H1 (cell line): Measurements from ENCODE around the gene SNX27. TPM values are rescaled to one million over a fixed set of nuclear protein-coding genes. Genes with fewer than 3 reads are reported as not detected.

Source experiments
- CTCF ChIA-PET: fragments of 300-600 bp; sonication (Branson Sonifier 250); formaldehyde crosslinking; loops from one replicate; lab custom pipeline; 2021; ENCODE audit not compliant: partially characterized antibody; lab: Charles Lee
- POLR2A ChIA-PET: fragments of 300-600 bp; sonication (Branson Sonifier 250); formaldehyde crosslinking; loops from one replicate; lab custom pipeline; 2021; ENCODE audit warnings: inconsistent platforms; ENCODE audit not compliant: partially characterized antibody; lab: Charles Lee
- DNase-seq, 2 experiments: peaks; one replicate each; pipeline versions ENCODE4 v3.0.0 to v3.0.0-alpha.2; 2010 to 2022; ENCODE audit warnings: low spot score in 2 of 2, low read depth in 1 of 2, mixed read lengths in 1 of 2
- FAIRE-seq: peaks from 2 replicates; lab custom pipeline; 2011; peaks lifted over from hg19 to GRCh38; lab: Jason Lieb, UNC
- H2AFZ ChIP-seq: 2 replicates; pipeline ENCODE4 v1.8.1; 2012; ENCODE audit warnings: low read length, inconsistent platforms
- H2AK5ac ChIP-seq: 2 replicates; pipeline ENCODE4 v1.6.1; 2013; ENCODE audit warnings: low read depth, low read length
- H2BK120ac ChIP-seq: replicated peaks from 2 replicates; pipeline ENCODE3; 2013; ENCODE audit warnings: low read depth, low read length, inconsistent platforms
- H2BK12ac ChIP-seq: 2 replicates; pipeline ENCODE4 v1.6.1; 2013; ENCODE audit warnings: low read depth, low read length
- H2BK15ac ChIP-seq: 2 replicates; pipeline ENCODE4 v1.6.1; 2013; ENCODE audit warnings: low read length
- H2BK20ac ChIP-seq: 2 replicates; pipeline ENCODE4 v1.6.1; 2013; ENCODE audit warnings: low read length
- H2BK5ac ChIP-seq: 2 replicates; pipeline ENCODE4 v1.6.1; 2013; ENCODE audit warnings: low read depth, low read length
- H3K14ac ChIP-seq: 2 replicates; pipeline ENCODE4 v1.6.1; 2013; ENCODE audit warnings: inconsistent platforms; ENCODE audit not compliant: insufficient read length
- H3K18ac ChIP-seq: 2 replicates; pipeline ENCODE4 v1.6.1; 2013; ENCODE audit warnings: low read length; ENCODE audit errors: extremely low read depth
- H3K23ac ChIP-seq: 2 replicates; pipeline ENCODE4 v1.6.1; 2013; ENCODE audit warnings: inconsistent platforms; ENCODE audit not compliant: insufficient read length
- H3K23me2 ChIP-seq: 2 replicates; pipeline ENCODE4 v1.6.1; 2013; ENCODE audit warnings: low read depth, low read length
- H3K27ac ChIP-seq: 2 replicates; pipeline ENCODE4 v1.6.1; 2011; ENCODE audit warnings: low read depth, low read length, inconsistent platforms
- H3K27me3 ChIP-seq, 4 experiments: replicated peaks in 1 of 4; 1 replicate in 1 of 4; 2 replicates in 3 of 4; pipeline versions ENCODE4 v1.6.1 to v1.8.1; 2011 to 2013; ENCODE audit warnings: low read length in 3 of 4, mild to moderate bottlenecking in 3 of 4, inconsistent platforms in 2 of 4, mixed read lengths in 2 of 4, moderate library complexity in 1 of 4; ENCODE audit not compliant: control insufficient read depth in 3 of 4, insufficient read depth in 3 of 4; ENCODE audit errors: extremely low read depth in 1 of 4
- H3K36me3 ChIP-seq, 4 experiments: 2 replicates each; pipeline versions ENCODE4 v1.6.1 to v1.8.1; 2011 to 2013; ENCODE audit warnings: mild to moderate bottlenecking in 4 of 4, low read length in 3 of 4, moderate library complexity in 2 of 4, control low read depth in 1 of 4, inconsistent platforms in 1 of 4; ENCODE audit not compliant: insufficient read depth in 4 of 4, control insufficient read depth in 2 of 4
- H3K4ac ChIP-seq: replicated peaks from 2 replicates; pipeline ENCODE3; 2013; ENCODE audit warnings: low read length, low read depth, mixed read lengths, inconsistent platforms; ENCODE audit not compliant: insufficient read length
- H3K4me1 ChIP-seq, 4 experiments: replicated peaks in 1 of 4; 1 replicate in 1 of 4; 2 replicates in 3 of 4; pipeline versions ENCODE4 v1.6.1 to v1.8.1; 2011 to 2013; ENCODE audit warnings: low read length in 3 of 4, inconsistent platforms in 2 of 4, mixed read lengths in 1 of 4; ENCODE audit not compliant: insufficient read depth in 4 of 4, control insufficient read depth in 3 of 4
- H3K4me2 ChIP-seq, 2 experiments: 2 replicates each; pipeline versions ENCODE4 v1.6.1 to v1.8.1; 2011 to 2013; ENCODE audit warnings: low read depth in 2 of 2, low read length in 2 of 2, control low read depth in 1 of 2, inconsistent platforms in 1 of 2, mild to moderate bottlenecking in 1 of 2; ENCODE audit not compliant: insufficient read depth in 1 of 2
- H3K4me3 ChIP-seq, 4 experiments: fragments of 200-600, 300-600 bp in 1 of 4; sonication (generic), shearing (Covaris generic), sonication (Bioruptor Twin) in 1 of 4; 2 replicates each; pipeline versions ENCODE4 v1.5.1 to v1.8.1; 2011 to 2016; ENCODE audit warnings: low read length in 4 of 4, low read depth in 3 of 4, control low read depth in 2 of 4, inconsistent platforms in 2 of 4, mild to moderate bottlenecking in 2 of 4, mixed read lengths in 1 of 4, moderate library complexity in 1 of 4; ENCODE audit not compliant: insufficient read depth in 2 of 4; ENCODE audit errors: extremely low read depth in 1 of 4
- H3K56ac ChIP-seq: replicated peaks from 2 replicates; pipeline ENCODE3; 2013; ENCODE audit warnings: low read depth, mild to moderate bottlenecking, mixed read lengths, low read length, inconsistent platforms; ENCODE audit not compliant: insufficient read length
- H3K79me1 ChIP-seq: 2 replicates; pipeline ENCODE4 v1.6.1; 2013; ENCODE audit warnings: low read depth, low read length, control low read depth
- H3K79me2 ChIP-seq, 2 experiments: 2 replicates each; pipeline versions ENCODE4 v1.6.1 to v1.8.1; 2012 to 2013; ENCODE audit warnings: low read length in 2 of 2, mild to moderate bottlenecking in 2 of 2, inconsistent platforms in 1 of 2; ENCODE audit not compliant: insufficient read depth in 2 of 2, control insufficient read depth in 1 of 2
- H3K9ac ChIP-seq, 4 experiments: replicated peaks in 1 of 4; 1 replicate in 1 of 4; 2 replicates in 3 of 4; pipeline versions ENCODE4 v1.6.1 to v1.8.1; 2011 to 2013; ENCODE audit warnings: low read depth in 3 of 4, low read length in 3 of 4, control low read depth in 2 of 4, mild to moderate bottlenecking in 2 of 4, moderate library complexity in 2 of 4, inconsistent platforms in 1 of 4; ENCODE audit errors: extremely low read depth in 1 of 4
- H3K9me3 ChIP-seq, 2 experiments: 2 replicates each; pipeline versions ENCODE4 v1.6.1 to v1.8.1; 2012 to 2013; ENCODE audit warnings: mild to moderate bottlenecking in 2 of 2, moderate library complexity in 2 of 2, control low read depth in 1 of 2, inconsistent platforms in 1 of 2, low read depth in 1 of 2, low read length in 1 of 2, mixed read lengths in 1 of 2; ENCODE audit not compliant: insufficient read depth in 2 of 2
- H4K20me1 ChIP-seq, 2 experiments: replicated peaks in 1 of 2; 2 replicates each; pipeline versions ENCODE3 to v1.8.1; 2011 to 2013; ENCODE audit warnings: inconsistent platforms in 2 of 2, low read length in 2 of 2, mild to moderate bottlenecking in 1 of 2; ENCODE audit not compliant: insufficient read depth in 2 of 2, control insufficient read depth in 1 of 2
- H4K5ac ChIP-seq: 2 replicates; pipeline ENCODE4 v1.6.1; 2013; ENCODE audit warnings: low read length, low read depth, mixed read lengths, inconsistent platforms; ENCODE audit not compliant: insufficient read length
- H4K8ac ChIP-seq: 2 replicates; pipeline ENCODE4 v1.8.0; 2013; ENCODE audit warnings: mild to moderate bottlenecking, moderate library complexity, low read length, inconsistent platforms; ENCODE audit not compliant: insufficient read depth; ENCODE audit errors: extremely low read depth
- H4K91ac ChIP-seq: replicated peaks from 2 replicates; pipeline ENCODE3; 2013; ENCODE audit warnings: low read length, mixed read lengths, inconsistent platforms; ENCODE audit not compliant: insufficient read length
- RAD21 ChIP-seq, 2 experiments: IDR thresholded peaks in 1 of 2; conservative IDR thresholded peaks in 1 of 2; 2 replicates each; pipeline ENCODE4 v1.6.1; 2011; ENCODE audit warnings: low read depth in 2 of 2, low read length in 2 of 2, improper control_type of control experiment in 1 of 2, inconsistent platforms in 1 of 2, mild to moderate bottlenecking in 1 of 2, moderate library complexity in 1 of 2
- WGBS, 2 experiments: shearing (Covaris generic) in 1 of 2; methylation state at CpG; one replicate each; pipeline versions ENCODE4 v1.1.6 to v1.1.7; 2013 to 2015; ENCODE audit warnings: low lambda C conversion rate in 2 of 2, mixed read lengths in 2 of 2, inconsistent platforms in 1 of 2, low coverage in 1 of 2, missing lambda C conversion rate in 1 of 2; ENCODE audit not compliant: insufficient replicate concordance in 2 of 2, insufficient coverage in 1 of 2, insufficient read length in 1 of 2; ENCODE audit errors: extremely low coverage in 1 of 2, missing lambda C conversion rate in 1 of 2; 5-methylcytosine and 5-hydroxymethylcytosine counted together
- polyA plus RNA-seq, 7 experiments: library from polyadenylated mRNA; depleted of rRNA in 3 of 7; stranded (reverse) in 5 of 7; unstranded in 2 of 7; fragments of >200 nt in 5 of 7; fragments of 200-250 nt in 2 of 7; gene quantifications; 1 replicate in 5 of 7; 2 replicates in 1 of 7; 4 replicates in 1 of 7; pipeline versions ENCODE4 v1.2.1 to v1.2.3, GENCODE V29; 2011 to 2013; ENCODE audit warnings: missing spikeins in 2 of 7, mixed read lengths in 2 of 7
- total RNA-seq: library from RNA; stranded (reverse); fragmentation: NEBNext Ultra II Directional; extraction: Animal tissue kit (Norgen Biotek cat#: 25700); gene quantifications from 2 replicates; pipeline ENCODE4 v1.2.1, GENCODE V29; 2021
- TF ChIP-seq, protein P1 (sequence below): IDR thresholded peaks from 2 replicates; pipeline ENCODE4 v1.6.1; 2011; ENCODE audit warnings: low read depth, mild to moderate bottlenecking, low read length; ENCODE audit not compliant: insufficient read depth

SNX27 gene
- total and polyA plus RNA-seq, 2 of the 8 experiments (the other 6 are each of a cell fraction or from before 2014, with no cell fraction given) = 23.4 to 65.4 TPM

DNA sequence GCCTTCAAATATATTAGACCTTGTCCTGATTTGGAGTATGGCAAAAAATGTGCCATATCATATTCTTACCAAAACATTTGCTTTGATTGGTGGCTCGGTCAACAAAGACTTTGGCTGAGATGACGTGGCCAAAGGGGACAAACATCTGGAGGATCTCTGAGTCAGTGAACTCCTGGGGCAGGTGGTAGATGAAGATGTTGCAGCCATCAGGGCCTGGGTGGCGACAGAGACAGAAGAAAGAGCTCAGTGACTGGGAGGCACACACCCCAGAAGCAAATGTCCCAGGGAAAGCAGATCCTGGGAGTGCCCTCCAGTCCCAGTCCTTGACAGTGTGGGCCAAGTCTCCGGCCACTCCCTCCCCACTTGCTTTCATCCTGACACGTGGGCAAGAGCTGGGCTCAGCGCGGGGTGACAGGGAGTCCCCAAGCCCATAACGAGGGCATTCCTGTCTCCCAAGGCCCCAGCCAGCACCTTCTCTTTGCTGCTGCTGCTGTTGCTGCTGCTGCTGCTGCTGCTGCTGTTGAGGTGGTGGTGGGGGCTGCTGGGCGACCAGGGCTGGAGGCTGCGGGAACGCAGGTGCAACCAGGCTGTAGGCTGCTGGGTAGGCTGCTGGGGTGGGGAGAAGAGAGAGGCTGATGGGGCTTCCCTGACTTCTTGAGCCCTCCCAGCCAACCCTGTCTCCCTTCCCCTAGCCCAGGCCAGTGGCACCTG lies 94.1 kb downstream of the SNX27 start:
- H3K4me3 ChIP-seq = no peak overlapping the region
- no peaks in the 10 kb centered on the region for H3K9me3 ChIP-seq
- no peak overlapping the region for H2BK120ac ChIP-seq
- no peak overlapping the region for H3K14ac ChIP-seq
- no peak overlapping the region for H3K9ac ChIP-seq
- CTCF ChIA-PET = interaction anchor here (1.1 to 2.6 kb wide), 6 partner anchors 9 to 131 kb away, joined by 3 to 12 read pairs (median 5); partner anchors contain the start of genes CELF3 and RIIAD1
- no peak for DNase-seq
- TF ChIP-seq RAD21 (IDR thresholded peaks at IDR 0.05 in 1 of 2, conservative IDR thresholded peaks at IDR 0.05 in 1 of 2; ENCODE audit: low read depth in 2 of 2, low read length in 2 of 2) = 0 out of 4 replicates have a peak, but pooled peaks of 1 of the 2 experiments have one; percentile 7
- TF ChIP-seq, protein P1, sequence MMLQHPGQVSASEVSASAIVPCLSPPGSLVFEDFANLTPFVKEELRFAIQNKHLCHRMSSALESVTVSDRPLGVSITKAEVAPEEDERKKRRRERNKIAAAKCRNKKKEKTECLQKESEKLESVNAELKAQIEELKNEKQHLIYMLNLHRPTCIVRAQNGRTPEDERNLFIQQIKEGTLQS = no peak
- no peak overlapping the region for H2BK12ac ChIP-seq
- H2BK15ac ChIP-seq = no peak overlapping the region
- H2AFZ ChIP-seq = no peak overlapping the region
- H3K4me1 ChIP-seq = peaks cover 0 to 4% (median 2%) of the 10 kb centered on the region in 4 experiments; a peak in 3 of 7 replicates
- H3K79me1 ChIP-seq = no peaks in the 10 kb centered on the region
- no peak overlapping the region for H3K18ac ChIP-seq
- H3K27ac ChIP-seq = no peak overlapping the region
- no peak overlapping the region for H2AK5ac ChIP-seq
- H3K79me2 ChIP-seq = no peaks in the 10 kb centered on the region
- H3K4ac ChIP-seq = no peak overlapping the region
- H2BK20ac ChIP-seq = no peak overlapping the region
- no peak overlapping the region for H4K91ac ChIP-seq
- no peak overlapping the region for H3K23ac ChIP-seq
- no peak overlapping the region for H3K56ac ChIP-seq
- peaks cover 0 to 3% of the 10 kb centered on the region in 2 experiments for H4K20me1 ChIP-seq
- POLR2A ChIA-PET = interaction anchor here (1.2 to 1.4 kb wide), 3 partner anchors 10 to 57 kb away, joined by 3 to 5 read pairs (median 4); no protein-coding TSS in a partner anchor
- 75% methylated on average over 11 of the region's 11 CpGs; no CpG with 5 or more reads in 1 of the 2 experiments for WGBS, 2 experiments
- no peaks in the 10 kb centered on the region for H3K23me2 ChIP-seq
- peaks cover 0 to 6% (median 2%) of the 10 kb centered on the region in 4 experiments; a peak in 3 of 8 replicates for H3K36me3 ChIP-seq
- no peak for FAIRE-seq
- no peak overlapping the region for H2BK5ac ChIP-seq
- no peak overlapping the region for H3K4me2 ChIP-seq
- H4K5ac ChIP-seq = no peak overlapping the region
- no peak overlapping the region for H4K8ac ChIP-seq
- no peaks in the 10 kb centered on the region; a peak in 1 of 7 replicates for H3K27me3 ChIP-seq
